ENCODE measurements around the gene ACVR2A.
A peak's percentile ranks its signal among the peaks of the same experiment; 100 is the strongest.

ACVR2A gene

GRCh38 chr2:147844697-147845410, at the start of gene ACVR2A:
TSS of gene ACVR2A (plus strand) at chr2:147845029. CDS start at chr2:147845153, 124 bp downstream.
- in situ Hi-C loops (cut with MboI; ENCODE audit: low pct_unique_long_range_greater_than_20kb, low sequenced_read_pairs) = no loop called here
- peak; percentile 57 for DNase-seq

DNA sequence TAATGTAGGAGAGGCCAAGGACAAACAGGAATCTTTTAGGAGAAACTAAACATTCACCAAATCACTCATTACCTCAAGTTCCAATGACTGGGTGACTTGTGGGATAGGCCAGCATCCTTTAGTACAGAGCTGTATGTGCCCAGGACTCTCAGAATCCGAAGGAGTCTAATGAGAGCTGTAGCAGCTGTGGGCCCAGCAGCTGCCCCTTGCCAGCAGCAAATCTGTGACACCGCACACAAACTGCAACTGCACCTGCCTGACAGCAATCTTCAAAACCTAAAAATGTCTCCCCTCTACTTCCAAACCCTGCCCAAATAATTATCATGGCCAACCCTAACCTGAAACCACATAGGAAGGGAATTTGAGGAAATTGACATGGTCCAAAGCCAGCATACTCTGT, 44.5 kb upstream of the ACVR2A start:
- no peak for DNase-seq
- in situ Hi-C loops (cut with MboI; ENCODE audit: low pct_unique_long_range_greater_than_20kb, low sequenced_read_pairs) = no loop called here

- DNase-seq = no peak
- in situ Hi-C loops (cut with MboI; ENCODE audit: low pct_unique_long_range_greater_than_20kb, low sequenced_read_pairs) = no loop called here
Observed at GRCh38 chr2:147806846-147807245, 38.0 kb upstream of the ACVR2A start.

DNA sequence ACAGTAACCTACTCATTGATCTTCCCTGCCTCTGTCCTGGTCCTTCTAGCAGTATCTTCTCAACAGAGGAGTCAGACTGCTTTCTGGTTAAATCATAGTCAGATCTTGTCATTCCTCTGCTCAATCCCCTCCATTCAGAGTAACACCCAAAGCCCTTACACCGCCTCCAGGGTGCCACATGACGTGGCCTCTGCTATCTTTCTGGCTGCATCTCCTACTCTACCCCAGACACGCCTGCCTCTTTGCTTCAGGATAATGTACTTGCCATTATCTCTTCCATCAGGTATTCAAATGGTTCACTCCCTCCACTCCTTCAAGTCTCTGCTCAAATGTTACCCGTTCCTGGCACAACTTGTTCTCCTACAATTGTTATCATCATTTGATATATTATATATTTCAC, 36.3 kb upstream of the ACVR2A start:
- in situ Hi-C loops (cut with MboI; ENCODE audit: low pct_unique_long_range_greater_than_20kb, low sequenced_read_pairs) = no loop called here
- no peak for DNase-seq

DNA sequence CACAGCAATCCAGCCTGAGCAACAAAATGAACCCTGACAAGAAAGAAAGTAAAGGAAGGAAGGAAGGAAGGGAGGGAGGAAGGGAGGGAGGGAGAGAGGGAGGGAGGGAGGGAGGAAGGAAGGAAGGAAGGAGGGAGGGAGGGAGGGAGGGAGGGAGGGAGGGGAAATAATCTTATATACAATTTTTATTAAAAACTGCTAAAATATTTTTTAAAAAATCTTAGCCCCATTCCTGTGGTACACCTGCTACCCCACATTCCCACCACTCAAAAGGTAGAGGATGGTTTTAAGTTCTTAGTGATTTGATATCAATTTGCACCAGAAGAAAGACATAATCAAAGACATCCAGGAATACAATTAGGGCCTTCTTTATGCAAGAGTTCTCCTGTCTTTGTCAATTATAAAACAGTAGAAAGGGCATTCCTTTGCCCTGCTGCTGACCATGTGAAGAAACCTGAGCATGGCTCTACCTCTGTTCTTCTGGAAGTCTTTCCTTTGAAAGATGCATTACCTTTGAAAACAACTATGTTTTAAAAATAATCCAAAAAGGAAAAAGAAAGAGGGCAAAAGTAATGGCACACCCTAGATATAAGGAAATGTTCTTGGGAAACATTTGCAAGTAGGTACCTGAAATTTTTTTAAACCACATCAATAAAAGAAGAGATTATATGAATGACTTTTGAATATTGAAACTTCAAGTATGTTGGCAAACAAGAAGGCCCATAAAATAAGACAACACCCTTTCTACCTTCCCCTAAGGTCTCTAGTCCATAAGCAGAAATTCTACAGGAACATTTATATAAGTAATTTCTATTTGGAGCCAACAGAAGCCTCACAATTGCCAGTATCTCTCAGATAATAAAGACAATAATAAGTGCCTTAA, 33.7 kb upstream of the ACVR2A start:
- no peak for DNase-seq
- in situ Hi-C loops (cut with MboI; ENCODE audit: low pct_unique_long_range_greater_than_20kb, low sequenced_read_pairs) = no loop called here

- DNase-seq = no peak
- in situ Hi-C loops (cut with MboI; ENCODE audit: low pct_unique_long_range_greater_than_20kb, low sequenced_read_pairs) = no loop called here
Observed at GRCh38 chr2:147818741-147819140, 26.1 kb upstream of the ACVR2A start.

DNA sequence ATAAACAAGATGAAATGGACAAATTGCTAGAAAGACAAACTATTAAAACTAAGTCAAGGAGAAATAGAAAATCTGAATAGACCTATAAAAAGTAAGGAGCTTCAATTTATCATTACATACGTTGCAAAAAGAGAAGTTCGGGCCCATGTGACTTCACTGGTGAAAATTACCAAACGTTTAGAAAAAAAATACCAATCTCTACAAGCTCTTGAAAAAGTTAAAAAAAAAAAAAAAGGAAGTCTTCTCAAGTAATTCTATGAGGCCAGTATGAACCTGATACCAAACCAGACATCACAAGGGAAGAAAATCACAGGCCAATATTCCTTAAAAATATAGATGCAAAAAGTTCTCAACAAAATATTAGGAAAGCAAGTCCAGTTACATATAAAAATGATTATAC, 20.2 kb upstream of the ACVR2A start:
- peak; percentile 50 for DNase-seq
- in situ Hi-C loops (cut with MboI; ENCODE audit: low pct_unique_long_range_greater_than_20kb, low sequenced_read_pairs) = no loop called here

DNA sequence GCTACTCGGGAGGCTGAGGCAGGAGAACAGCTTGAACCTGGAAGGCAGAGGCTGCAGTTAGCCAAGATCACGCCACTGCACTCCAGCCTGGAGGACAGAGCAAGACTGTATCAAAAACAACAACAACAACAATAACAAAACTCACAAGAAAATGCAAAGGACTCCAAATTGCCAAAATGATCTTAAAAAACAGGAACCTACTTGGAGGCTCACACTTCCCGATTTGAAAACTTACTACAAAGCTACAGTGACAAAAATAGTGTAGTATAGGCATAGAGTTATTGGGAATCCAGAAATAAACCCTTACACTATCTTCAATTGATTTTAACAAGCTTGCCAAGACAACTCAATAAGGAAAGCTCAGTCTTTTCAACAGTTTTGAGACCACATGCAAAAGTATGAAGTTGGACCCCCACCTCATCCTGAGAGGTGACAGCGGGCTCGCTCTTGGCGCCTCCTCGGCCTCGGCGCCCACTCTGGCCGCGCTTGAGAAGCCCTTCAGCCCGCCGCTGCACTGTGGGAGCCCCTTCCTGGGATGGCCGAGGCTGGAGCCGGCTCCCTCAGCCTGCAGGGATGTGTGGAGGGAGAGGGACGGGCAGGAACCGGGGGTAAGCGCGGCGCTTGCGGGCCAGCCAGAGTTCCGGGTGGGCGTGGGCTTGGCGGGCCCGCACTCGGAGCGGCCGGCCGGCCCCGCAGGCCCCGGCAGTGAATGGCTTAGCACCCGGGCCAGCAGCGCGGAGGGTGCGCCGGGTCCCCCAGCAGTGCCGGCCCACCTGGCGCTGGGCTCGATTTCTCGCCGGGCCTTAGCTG, 18.3 kb upstream of the ACVR2A start:
- in situ Hi-C loops (cut with MboI; ENCODE audit: low pct_unique_long_range_greater_than_20kb, low sequenced_read_pairs) = no loop called here
- no peak for DNase-seq

- DNase-seq = no peak
- in situ Hi-C loops (cut with MboI; ENCODE audit: low pct_unique_long_range_greater_than_20kb, low sequenced_read_pairs) = no loop called here
Observed at GRCh38 chr2:147827088-147827375, 17.8 kb upstream of the ACVR2A start.

DNA sequence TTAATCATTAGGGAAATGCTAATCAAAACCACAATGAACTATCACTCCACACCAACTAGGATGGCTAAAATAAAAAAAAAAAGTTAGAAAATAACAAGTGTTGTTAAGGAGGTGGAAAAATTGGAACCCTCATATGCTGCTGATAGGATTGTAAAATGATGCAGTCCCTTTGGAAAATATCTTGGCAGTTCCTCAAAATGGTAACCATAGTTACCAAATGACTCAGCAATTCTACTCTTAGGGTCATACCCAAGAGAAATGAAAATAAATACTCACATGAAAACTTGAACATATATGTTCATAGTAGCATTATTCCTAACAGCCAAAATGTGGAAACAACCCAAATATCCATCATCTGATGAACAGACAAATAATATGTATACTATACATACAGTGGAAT, 15.7 kb upstream of the ACVR2A start:
- in situ Hi-C loops (cut with MboI; ENCODE audit: low pct_unique_long_range_greater_than_20kb, low sequenced_read_pairs) = no loop called here
- peak; percentile 76 for DNase-seq

- in situ Hi-C loops (cut with MboI; ENCODE audit: low pct_unique_long_range_greater_than_20kb, low sequenced_read_pairs) = no loop called here
- DNase-seq = no peak
Observed at GRCh38 chr2:147836099-147836498, 8.7 kb upstream of the ACVR2A start.

GRCh38 chr2:147843391-147843863, 1.4 kb upstream of the ACVR2A start:
- no peak for DNase-seq
- in situ Hi-C loops (cut with MboI; ENCODE audit: low pct_unique_long_range_greater_than_20kb, low sequenced_read_pairs) = no loop called here

DNA sequence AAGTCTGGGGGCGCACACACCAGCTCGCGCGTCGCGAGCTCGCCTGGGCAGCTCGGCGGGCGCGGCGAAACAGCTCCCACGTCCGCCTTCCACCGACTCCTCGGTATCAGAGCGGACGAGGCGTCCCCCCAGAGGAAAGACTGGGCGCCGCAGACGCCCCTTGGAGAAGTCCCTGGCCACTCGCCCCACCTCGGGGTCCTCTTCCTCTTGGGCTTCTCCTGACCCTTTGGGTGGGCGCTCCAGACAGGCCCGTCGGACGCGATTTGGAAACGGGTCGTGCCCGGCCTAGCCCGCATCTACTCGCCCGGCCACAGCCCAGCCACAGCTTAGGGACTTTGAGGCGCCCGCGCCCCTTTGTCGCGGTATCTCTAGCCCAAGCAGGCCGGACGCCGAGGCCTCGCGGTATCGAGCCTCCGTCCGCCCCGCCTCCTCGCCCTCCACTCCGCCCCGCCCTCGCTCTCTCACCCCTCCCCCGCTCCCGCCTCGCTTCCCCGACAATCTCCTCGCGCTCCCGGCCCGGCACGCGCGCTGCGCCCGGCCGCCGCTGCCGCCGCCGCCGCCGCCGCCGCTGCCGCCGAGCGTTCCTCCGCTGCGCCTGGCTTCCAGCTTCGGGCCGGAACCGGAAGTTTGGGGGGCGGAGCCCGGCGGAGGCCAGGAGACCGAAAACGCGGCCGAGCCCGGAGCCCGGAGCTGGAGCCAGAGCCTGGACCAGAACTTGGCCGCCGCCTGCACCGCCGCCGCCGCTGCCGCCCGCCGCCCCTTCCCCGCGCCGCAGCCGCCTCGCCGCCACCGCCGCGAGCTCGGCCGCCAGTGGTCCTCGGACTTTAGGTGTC, 749 bp upstream of the ACVR2A start:
- in situ Hi-C loops (cut with MboI; ENCODE audit: low pct_unique_long_range_greater_than_20kb, low sequenced_read_pairs) = no loop called here

DNA sequence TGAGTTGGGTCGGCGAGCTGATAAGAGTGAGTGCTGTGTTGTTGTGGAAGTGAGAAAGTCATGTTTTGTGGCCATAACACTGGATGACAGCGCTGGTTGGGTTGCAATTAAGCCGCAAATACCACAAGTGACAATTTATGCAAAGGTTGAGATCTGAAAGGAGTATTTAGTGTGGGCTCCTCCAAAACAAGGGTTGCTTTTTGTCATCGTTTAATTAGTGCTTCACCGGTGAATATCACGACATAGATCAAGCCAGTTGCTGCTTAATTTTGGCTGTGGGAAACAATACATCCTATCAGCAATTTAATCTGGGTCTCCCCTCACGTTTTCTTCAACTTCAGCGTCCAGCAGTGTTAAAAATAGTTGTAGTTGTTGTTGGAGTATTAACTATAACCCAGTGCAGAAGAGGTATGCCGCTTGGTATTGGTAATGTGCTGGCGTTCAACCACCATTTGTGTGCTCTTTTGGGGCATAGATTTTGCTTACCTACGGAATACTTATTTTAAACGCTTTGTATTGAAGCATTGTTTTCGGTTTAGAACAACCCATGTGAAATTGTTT, 662 bp downstream of the ACVR2A start:
- DNase-seq = peak; percentile 48
- in situ Hi-C loops (cut with MboI; ENCODE audit: low pct_unique_long_range_greater_than_20kb, low sequenced_read_pairs) = no loop called here

More for the DNA sequence above, 749 bp upstream of the ACVR2A start:
- peak; percentile 67 for DNase-seq

DNA sequence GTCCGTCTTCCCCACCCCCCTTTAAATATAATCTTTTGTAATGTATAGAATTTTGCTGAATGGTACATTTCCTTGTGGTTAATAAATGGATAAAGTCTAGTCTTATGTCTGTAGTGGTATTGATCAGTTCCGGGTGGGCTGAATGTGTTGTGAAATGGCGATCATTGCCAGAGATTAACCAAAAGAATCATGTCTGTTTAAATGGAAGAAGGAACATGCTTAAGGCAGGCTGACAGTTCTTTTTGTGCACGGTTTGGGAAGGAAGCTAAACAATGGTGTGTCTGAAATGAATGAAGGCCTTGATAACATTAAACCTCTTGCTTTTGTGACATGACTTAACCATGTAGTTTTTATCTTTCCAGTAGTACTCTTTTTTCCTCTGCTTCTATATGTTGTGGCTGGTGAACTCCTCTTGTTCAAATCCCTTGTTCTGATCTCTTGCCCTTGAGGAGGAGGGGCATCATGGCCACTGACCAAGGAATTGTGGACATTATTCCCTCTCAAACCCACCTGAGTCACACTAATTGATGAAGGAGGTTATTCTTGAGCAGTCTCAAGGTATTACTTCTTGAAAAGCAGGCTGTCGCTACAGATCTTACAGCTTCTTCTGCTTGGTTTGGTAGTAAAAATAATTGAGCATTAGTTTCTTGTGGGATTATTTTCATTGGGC, 1.7 kb downstream of the ACVR2A start:
- no peak for DNase-seq
- in situ Hi-C loops (cut with MboI; ENCODE audit: low pct_unique_long_range_greater_than_20kb, low sequenced_read_pairs) = no loop called here

DNA sequence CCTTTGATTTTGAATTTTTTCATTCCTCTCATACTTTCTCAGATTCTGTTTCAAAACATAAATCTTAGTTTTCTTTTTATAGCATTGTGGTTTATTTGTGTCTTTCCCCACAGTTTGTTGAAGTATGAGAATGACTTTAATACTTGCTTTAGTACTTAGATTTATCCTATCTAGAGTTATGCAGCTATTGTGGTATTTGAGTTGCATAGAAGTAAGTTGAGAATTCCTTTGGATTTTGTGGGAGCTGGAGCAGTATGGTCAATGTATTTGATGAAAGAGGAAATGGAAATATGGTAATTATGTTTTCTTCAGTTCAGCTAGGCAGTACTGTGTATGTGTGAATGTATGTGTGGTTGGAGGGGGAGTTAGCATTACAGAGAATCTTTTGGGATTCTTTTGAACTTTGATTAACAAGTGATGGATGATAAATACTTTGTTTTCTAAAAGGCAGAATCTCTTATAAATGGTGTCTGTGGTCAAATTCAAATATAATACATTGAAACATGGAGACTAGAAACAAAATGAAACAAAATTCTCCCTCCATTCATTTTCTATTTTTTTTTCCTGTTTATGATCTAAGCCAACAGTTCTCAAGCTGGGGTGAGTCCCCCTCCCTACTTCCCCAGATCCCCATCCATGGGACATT, 3.0 kb downstream of the ACVR2A start:
- in situ Hi-C loops (cut with MboI; ENCODE audit: low pct_unique_long_range_greater_than_20kb, low sequenced_read_pairs) = no loop called here
- no peak for DNase-seq

DNA sequence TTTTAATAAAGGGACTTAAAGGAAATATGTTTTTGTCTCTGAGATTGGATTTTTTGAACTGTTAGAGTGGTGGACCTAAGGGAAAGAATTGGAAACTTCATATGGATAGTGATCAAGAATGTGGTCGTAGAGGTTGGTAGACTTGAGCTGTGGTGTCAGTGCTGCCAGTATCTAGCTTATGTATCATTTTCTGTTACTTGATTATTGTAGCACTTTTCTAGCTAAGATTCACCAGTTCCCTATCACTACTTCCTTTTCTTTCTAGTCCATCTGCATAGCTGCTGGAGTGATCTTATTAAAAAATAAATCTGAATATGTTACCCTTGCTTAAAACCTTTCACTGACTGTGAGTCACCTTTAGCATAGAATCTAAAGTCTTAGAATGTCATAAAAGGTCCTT, 6.0 kb downstream of the ACVR2A start:
- no peak for DNase-seq
- in situ Hi-C loops (cut with MboI; ENCODE audit: low pct_unique_long_range_greater_than_20kb, low sequenced_read_pairs) = no loop called here

All from KBM-7 (cell line).